WTC11 (cell line): Measurements from ENCODE around the gene CHST15. TPM values are rescaled to one million over a fixed set of nuclear protein-coding genes. Genes with fewer than 3 reads are reported as not detected.

ENCODE experiments used
- ATAC-seq: fragments of 200-7000 bp; cut with Tn5 transposase; 2 replicates; pipeline ENCODE4 v1.10.0; 2021; ENCODE audit warnings: mild to moderate bottlenecking, moderate library complexity
- CTCF ChIA-PET: fragments of 300-600 bp; sonication (Branson Sonifier 250); formaldehyde crosslinking; loops from one replicate; lab custom pipeline; 2021; ENCODE audit warnings: antibody characterized with exemption; lab: Charles Lee
- POLR2A ChIA-PET: fragments of 350-600 bp; sonication (Branson Sonifier 250); formaldehyde crosslinking; loops from one replicate; lab custom pipeline; 2021; ENCODE audit warnings: antibody characterized with exemption; lab: Charles Lee
- DNase-seq: peaks from one replicate; pipeline ENCODE4 v3.0.0; 2021; ENCODE audit warnings: low spot score
- H3K27ac Mint-ChIP-seq: 2 replicates; pipeline ENCODE4 v1.8.0; 2021; ENCODE audit warnings: mixed read lengths
- H3K27me3 Mint-ChIP-seq: 2 replicates; pipeline ENCODE4 v1.8.0; 2021; ENCODE audit warnings: low read depth, mild to moderate bottlenecking, moderate library complexity, mixed read lengths
- H3K36me3 Mint-ChIP-seq: 2 replicates; pipeline ENCODE4 v1.8.0; 2021; ENCODE audit warnings: mixed read lengths
- H3K4me1 Mint-ChIP-seq: 2 replicates; pipeline ENCODE4 v1.8.0; 2022; ENCODE audit warnings: mixed read lengths
- H3K4me3 Mint-ChIP-seq: 2 replicates; pipeline ENCODE4 v1.8.0; 2021; ENCODE audit warnings: mild to moderate bottlenecking, moderate library complexity, mixed read lengths
- H3K9me3 Mint-ChIP-seq: 2 replicates; pipeline ENCODE4 v1.8.0; 2021; ENCODE audit warnings: mixed read lengths
- AFF4 ChIP-seq: sonication (generic); formaldehyde crosslinking; IDR thresholded peaks from 2 replicates; pipeline ENCODE4 v1.8.1; 2023; ENCODE audit warnings: mild to moderate bottlenecking, missing genetic modification reagents, borderline replicate concordance
- ATF1 ChIP-seq: sonication (generic); formaldehyde crosslinking; IDR thresholded peaks from 2 replicates; pipeline ENCODE4 v1.8.1; 2023; ENCODE audit warnings: mild to moderate bottlenecking, moderate library complexity, missing genetic modification reagents
- E2F1 ChIP-seq: sonication (generic); formaldehyde crosslinking; IDR thresholded peaks from 2 replicates; pipeline ENCODE4 v1.8.0; 2022; ENCODE audit warnings: mild to moderate bottlenecking, missing genetic modification reagents
- GTF2I ChIP-seq: fragments of 250-450 bp; sonication (Bioruptor Pico); conservative IDR thresholded peaks from 2 replicates; pipeline ENCODE4 v1.4.0; 2021; ENCODE audit warnings: mild to moderate bottlenecking
- HMGA2 ChIP-seq: fragments of 250-450 bp; sonication (Bioruptor Pico); IDR thresholded peaks from 2 replicates; pipeline ENCODE4 v1.4.0; 2021; ENCODE audit warnings: mild to moderate bottlenecking, moderate library complexity
- IRF1 ChIP-seq: sonication (generic); formaldehyde crosslinking; IDR thresholded peaks from 2 replicates; pipeline ENCODE4 v1.8.0; 2023; ENCODE audit warnings: missing genetic modification reagents
- OVOL2 ChIP-seq: fragments of 250-450 bp; sonication (Bioruptor Pico); IDR thresholded peaks from 2 replicates; pipeline ENCODE4 v1.9.0; 2021; ENCODE audit warnings: mild to moderate bottlenecking, borderline replicate concordance
- PRRX2 ChIP-seq: fragments of 250-450 bp; sonication (Bioruptor Pico); IDR thresholded peaks from 2 replicates; pipeline ENCODE4 v1.8.0; 2021; ENCODE audit warnings: mild to moderate bottlenecking
- RELA ChIP-seq: sonication (generic); formaldehyde crosslinking; IDR thresholded peaks from 2 replicates; pipeline ENCODE4 v1.8.1; 2022; ENCODE audit warnings: missing genetic modification reagents, mild to moderate bottlenecking, borderline replicate concordance
- SMAD3 ChIP-seq: sonication (generic); formaldehyde crosslinking; IDR thresholded peaks from 2 replicates; pipeline ENCODE4 v1.8.0; 2022; ENCODE audit warnings: missing genetic modification reagents, mild to moderate bottlenecking, borderline replicate concordance
- SMAD4 ChIP-seq: sonication (generic); formaldehyde crosslinking; IDR thresholded peaks from 2 replicates; pipeline ENCODE4 v1.8.0; 2022; ENCODE audit warnings: mild to moderate bottlenecking, missing genetic modification reagents
- TCF7 ChIP-seq: sonication (generic); formaldehyde crosslinking; IDR thresholded peaks from 2 replicates; pipeline ENCODE4 v1.8.0; 2022; ENCODE audit warnings: mild to moderate bottlenecking, low read depth, missing genetic modification reagents, moderate library complexity
- TP53 ChIP-seq: sonication (generic); formaldehyde crosslinking; IDR thresholded peaks from 2 replicates; pipeline ENCODE4 v1.8.1; 2023; ENCODE audit warnings: mild to moderate bottlenecking, missing genetic modification reagents
- ZNF232 ChIP-seq: sonication (generic); formaldehyde crosslinking; IDR thresholded peaks from 2 replicates; pipeline ENCODE4 v1.8.0; 2022; ENCODE audit warnings: mild to moderate bottlenecking, missing genetic modification reagents
- ZNF317 ChIP-seq: sonication (generic); formaldehyde crosslinking; IDR thresholded peaks from 2 replicates; pipeline ENCODE4 v1.8.1; 2023; ENCODE audit warnings: low read depth, mild to moderate bottlenecking, moderate library complexity, missing genetic modification reagents, borderline replicate concordance
- ZNF416 ChIP-seq: fragments of 250-450 bp; sonication (Bioruptor Pico); IDR thresholded peaks from 2 replicates; pipeline ENCODE4 v1.9.0; 2021; ENCODE audit warnings: mild to moderate bottlenecking, inconsistent platforms
- ZNF425 ChIP-seq: fragments of 250-450 bp; sonication (Bioruptor Pico); conservative IDR thresholded peaks from 2 replicates; pipeline ENCODE4 v1.9.0; 2021; ENCODE audit warnings: mild to moderate bottlenecking
- total RNA-seq: library from RNA; stranded (reverse); gene quantifications from 3 replicates; pipeline ENCODE4 v1.2.3, GENCODE V29; 2021
- TF ChIP-seq, protein P1 (sequence below): sonication (generic); formaldehyde crosslinking; IDR thresholded peaks from 2 replicates; pipeline ENCODE4 v1.8.1; 2023; ENCODE audit warnings: mild to moderate bottlenecking, missing genetic modification reagents
- TF ChIP-seq, protein P2 (sequence below): fragments of 250-450 bp; sonication (Bioruptor Pico); IDR thresholded peaks from 2 replicates; pipeline ENCODE4 v1.9.0; 2021; ENCODE audit warnings: moderate library complexity, mild to moderate bottlenecking, inconsistent platforms, borderline replicate concordance
- TF ChIP-seq, protein P3 (sequence below): fragments of 250-450 bp; sonication (Bioruptor Pico); IDR thresholded peaks from 2 replicates; pipeline ENCODE4 v1.9.0; 2021; ENCODE audit warnings: mild to moderate bottlenecking, borderline replicate concordance

CHST15 gene
- total RNA-seq, 1 experiment from 2014 or later: 10.7 TPM

- Mint-ChIP-seq H3K36me3 (0 out of 2 replicates have a peak, but pooled peaks cover 3% of the 10 kb centered on the region), H3K4me1 (peaks cover 37% of the 10 kb centered on the region), H3K27ac (no peak overlapping the region), H3K9me3 (peaks cover 3% of the 10 kb centered on the region; the same call in 1 of the 2 replicates), H3K4me3 (no peak overlapping the region)
- no peak for DNase-seq
- no peak for ATAC-seq
- TF ChIP-seq GTF2I (CRISPR knock-in tag): no peak
- TF ChIP-seq ZNF317: no peak
- TF ChIP-seq SMAD3 (CRISPR knock-in tag): no peak
- no peak for TF ChIP-seq AFF4 (CRISPR knock-in tag)
- TF ChIP-seq HMGA2 (CRISPR knock-in tag): no peak
- TF ChIP-seq ZNF425 (CRISPR knock-in tag): no peak
- no peak for TF ChIP-seq PRRX2 (CRISPR knock-in tag)
- TF ChIP-seq ZNF416 (CRISPR knock-in tag): no peak
- TF ChIP-seq RELA (CRISPR knock-in tag): no peak
- TF ChIP-seq ZNF232 (CRISPR knock-in tag): no peak
- no peak for TF ChIP-seq ATF1 (CRISPR knock-in tag)
- TF ChIP-seq, protein P1, sequence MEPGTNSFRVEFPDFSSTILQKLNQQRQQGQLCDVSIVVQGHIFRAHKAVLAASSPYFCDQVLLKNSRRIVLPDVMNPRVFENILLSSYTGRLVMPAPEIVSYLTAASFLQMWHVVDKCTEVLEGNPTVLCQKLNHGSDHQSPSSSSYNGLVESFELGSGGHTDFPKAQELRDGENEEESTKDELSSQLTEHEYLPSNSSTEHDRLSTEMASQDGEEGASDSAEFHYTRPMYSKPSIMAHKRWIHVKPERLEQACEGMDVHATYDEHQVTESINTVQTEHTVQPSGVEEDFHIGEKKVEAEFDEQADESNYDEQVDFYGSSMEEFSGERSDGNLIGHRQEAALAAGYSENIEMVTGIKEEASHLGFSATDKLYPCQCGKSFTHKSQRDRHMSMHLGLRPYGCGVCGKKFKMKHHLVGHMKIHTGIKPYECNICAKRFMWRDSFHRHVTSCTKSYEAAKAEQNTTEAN (CRISPR knock-in tag): no peak
- TF ChIP-seq, protein P2, sequence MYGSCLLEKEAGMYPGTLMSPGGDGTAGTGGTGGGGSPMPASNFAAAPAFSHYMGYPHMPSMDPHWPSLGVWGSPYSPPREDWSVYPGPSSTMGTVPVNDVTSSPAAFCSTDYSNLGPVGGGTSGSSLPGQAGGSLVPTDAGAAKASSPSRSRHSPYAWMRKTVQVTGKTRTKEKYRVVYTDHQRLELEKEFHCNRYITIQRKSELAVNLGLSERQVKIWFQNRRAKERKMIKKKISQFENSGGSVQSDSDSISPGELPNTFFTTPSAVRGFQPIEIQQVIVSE: no peak
- TF ChIP-seq TCF7 (CRISPR knock-in tag): no peak
- no peak for TF ChIP-seq OVOL2 (CRISPR knock-in tag)
- TF ChIP-seq IRF1 (CRISPR knock-in tag): no peak
- TF ChIP-seq, protein P3, sequence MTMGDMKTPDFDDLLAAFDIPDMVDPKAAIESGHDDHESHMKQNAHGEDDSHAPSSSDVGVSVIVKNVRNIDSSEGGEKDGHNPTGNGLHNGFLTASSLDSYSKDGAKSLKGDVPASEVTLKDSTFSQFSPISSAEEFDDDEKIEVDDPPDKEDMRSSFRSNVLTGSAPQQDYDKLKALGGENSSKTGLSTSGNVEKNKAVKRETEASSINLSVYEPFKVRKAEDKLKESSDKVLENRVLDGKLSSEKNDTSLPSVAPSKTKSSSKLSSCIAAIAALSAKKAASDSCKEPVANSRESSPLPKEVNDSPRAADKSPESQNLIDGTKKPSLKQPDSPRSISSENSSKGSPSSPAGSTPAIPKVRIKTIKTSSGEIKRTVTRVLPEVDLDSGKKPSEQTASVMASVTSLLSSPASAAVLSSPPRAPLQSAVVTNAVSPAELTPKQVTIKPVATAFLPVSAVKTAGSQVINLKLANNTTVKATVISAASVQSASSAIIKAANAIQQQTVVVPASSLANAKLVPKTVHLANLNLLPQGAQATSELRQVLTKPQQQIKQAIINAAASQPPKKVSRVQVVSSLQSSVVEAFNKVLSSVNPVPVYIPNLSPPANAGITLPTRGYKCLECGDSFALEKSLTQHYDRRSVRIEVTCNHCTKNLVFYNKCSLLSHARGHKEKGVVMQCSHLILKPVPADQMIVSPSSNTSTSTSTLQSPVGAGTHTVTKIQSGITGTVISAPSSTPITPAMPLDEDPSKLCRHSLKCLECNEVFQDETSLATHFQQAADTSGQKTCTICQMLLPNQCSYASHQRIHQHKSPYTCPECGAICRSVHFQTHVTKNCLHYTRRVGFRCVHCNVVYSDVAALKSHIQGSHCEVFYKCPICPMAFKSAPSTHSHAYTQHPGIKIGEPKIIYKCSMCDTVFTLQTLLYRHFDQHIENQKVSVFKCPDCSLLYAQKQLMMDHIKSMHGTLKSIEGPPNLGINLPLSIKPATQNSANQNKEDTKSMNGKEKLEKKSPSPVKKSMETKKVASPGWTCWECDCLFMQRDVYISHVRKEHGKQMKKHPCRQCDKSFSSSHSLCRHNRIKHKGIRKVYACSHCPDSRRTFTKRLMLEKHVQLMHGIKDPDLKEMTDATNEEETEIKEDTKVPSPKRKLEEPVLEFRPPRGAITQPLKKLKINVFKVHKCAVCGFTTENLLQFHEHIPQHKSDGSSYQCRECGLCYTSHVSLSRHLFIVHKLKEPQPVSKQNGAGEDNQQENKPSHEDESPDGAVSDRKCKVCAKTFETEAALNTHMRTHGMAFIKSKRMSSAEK (CRISPR knock-in tag): no peak
- no peak for TF ChIP-seq TP53 (CRISPR knock-in tag)
- TF ChIP-seq E2F1 (CRISPR knock-in tag): no peak
- TF ChIP-seq SMAD4 (CRISPR knock-in tag): no peak
- TF ChIP-seq, all 79 proteins: peak for 0
- ChIA-PET CTCF (interaction anchor here (1.1 to 1.5 kb wide), 3 partner anchors 15 to 83 kb away, joined by 3 to 5 read pairs (median 4); no protein-coding TSS in a partner anchor), POLR2A (interaction anchor here (0.7 kb wide), 1 partner anchor 9 kb away, joined by 3 read pairs; no protein-coding TSS in a partner anchor)
- no peaks in the 10 kb centered on the region for H3K27me3 Mint-ChIP-seq
Observed at GRCh38 chr10:124077208-124077993, 16.0 kb downstream of the CHST15 start.
